ENCODE data around the gene SDHAF2.
"Not testable (repeated sequence)": the region's sequence is repeated elsewhere in the genome, so short reads cannot be mapped to it uniquely, and the experiment has no call there.

SDHAF2 gene

DNA sequence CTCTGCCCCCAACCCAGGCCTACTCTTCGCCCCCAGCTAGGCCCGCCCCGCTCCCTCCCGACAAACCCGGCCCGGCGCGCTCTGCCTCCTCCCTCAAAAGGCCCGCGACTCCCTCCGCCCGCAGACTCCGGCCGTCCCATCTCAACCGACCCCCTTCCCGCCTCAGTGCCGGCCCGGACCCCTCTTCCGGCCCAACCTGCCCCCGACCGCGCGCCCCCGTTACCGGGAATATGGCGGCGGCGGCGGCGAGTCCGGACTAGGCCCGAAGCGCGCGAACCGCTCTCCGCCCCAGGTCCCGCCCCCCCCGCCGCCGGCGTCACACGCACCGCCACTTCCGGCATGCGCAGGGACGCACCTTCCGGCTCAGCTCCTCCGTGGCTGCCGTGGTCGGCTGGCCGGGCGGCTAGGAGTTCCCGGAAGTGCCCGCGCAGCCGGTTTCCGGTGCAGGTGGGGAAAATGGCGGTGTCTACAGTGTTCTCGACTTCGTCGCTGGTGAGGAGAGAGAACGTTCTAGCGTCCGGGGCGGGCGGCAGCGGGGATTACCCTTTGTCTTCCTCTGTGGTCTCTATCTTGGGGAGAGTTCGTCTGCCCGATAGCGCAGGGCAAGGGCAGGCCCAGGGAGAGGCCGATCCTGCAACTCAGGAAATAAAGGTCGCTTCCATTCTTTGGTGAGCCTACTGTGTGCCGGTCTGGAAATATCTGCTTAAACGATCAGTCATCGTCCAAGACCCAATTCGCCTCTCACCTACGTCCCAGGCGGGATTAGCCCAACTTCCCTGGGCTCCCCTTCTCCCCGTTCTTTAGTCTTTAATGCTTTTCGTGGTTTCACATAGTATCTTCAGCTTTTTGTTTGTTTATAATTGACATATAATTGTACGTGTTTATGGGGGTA is at the start of gene SDHAF2, which contains the start of gene CPSF7:
SDHAF2 (plus strand) TSS at position 434 of the 892 bp plus-strand sequence; CDS start at position 457, 23 bp downstream.
CPSF7 (minus strand) TSS at position 285 of the 892 bp plus-strand sequence. CDS start 740 bp downstream, outside the sequence.
- peak; percentile 98 for DNase-seq

DNA sequence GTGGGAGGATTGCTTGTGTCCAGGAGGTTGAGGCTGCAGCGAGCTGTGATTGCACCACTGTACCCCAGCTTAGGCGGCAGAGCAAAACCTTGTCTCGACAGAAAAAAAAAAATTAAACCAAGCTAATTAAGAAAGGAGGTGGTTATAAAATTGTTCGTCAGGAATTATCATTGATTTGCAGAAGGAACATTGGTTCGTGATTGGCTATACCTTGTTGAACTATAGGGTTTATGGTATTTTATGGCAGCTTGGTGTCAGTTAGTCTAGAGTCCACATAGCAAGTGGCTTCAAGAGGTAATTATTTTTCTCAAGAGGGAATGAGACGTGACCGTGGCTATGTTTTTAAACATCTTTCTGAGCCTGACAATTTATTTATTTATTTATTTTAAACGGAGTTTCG is 49.0 kb upstream of the SDHAF2 start:
- DNase-seq: no peak

DNA sequence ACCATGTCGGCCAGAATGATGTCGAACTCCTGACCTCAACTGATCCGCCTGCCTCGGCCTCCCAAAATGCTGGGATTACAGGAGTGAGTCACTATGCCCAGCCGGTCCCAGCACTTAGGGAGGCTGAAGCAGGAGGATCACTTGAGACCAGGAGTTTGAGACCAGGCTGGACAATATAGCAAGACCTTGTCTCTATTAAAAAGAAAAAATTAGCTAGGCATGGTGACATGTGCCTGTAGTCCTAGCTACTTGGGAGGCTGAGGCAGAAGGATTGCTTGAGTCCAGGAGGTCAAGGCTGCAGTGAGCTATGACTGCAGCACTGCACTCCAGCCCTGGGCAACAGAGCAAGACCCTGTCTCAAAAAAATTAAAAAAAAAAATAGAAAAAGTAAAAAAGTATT is 46.1 kb upstream of the SDHAF2 start:
- DNase-seq: not testable (repeated sequence)

DNA sequence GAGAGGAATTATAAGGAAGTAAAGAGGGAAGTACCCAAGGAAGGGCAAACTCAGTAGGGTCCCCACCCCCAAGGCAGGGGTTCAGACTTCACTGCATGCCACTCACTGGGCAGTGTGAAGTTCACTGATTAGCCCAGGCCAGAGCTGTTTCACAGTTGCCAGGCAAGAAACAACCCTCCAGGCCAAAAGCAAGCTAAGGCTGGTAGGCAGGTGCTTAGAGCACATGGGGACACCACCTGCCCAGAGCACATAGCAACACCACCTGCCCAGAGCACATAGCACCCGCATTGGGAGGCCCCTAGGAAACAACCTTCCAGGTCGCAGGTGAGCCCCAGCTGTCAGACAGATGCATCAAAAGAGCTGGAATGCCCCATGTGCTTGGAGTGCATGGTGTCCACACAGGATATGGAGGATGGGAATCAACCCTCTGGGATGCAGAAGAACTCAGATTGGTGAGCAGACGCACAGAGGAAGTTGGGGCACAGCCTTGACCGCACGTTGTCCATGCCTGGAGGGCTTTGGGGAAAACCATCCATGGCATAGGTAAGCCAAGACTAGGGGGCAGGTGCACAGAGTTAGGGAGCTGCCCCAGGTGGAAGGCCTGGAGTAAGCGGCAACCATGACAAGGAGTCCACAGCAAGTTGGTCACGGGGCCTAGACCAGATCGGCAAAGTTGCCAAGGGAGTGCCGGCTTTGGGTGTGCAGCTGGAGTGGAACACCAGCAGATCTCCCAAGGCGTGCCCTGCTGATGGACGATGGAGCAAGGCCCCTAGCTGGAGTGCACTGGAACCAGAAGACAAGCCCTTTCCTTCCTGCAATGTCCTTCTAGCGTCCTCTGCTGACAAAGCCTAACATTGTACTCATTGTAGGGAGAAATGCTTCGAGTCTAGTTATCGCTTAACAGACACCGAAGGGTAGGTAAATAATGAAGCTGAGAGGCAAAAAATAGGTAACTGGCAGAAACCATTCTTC is 45.4 kb upstream of the SDHAF2 start:
- DNase-seq: no peak

DNA sequence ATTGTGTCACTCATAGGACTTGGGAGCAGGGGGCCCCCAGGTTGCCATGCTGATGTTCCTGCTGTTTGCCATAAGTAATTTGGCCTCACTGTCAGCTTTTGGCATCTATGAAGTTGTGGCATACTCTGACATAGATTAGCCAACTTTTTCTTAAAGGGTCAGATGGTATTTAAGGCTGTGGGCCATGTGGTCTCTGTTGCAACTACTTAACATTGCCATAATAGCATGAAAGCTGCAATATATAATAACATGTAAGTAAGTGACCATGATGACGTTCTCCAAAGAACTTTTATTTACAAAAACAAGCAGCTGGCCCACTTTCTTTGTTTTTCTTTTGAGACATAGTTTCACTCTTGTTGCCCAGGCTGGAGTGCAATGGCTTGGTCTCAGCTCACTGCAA is 39.8 kb upstream of the SDHAF2 start:
- no peak for DNase-seq

- DNase-seq: no peak
Measured at GRCh38 chr11:61392981-61393595, 36.8 kb upstream of the SDHAF2 start.

GRCh38 chr11:61401173-61401572 is 28.8 kb upstream of the SDHAF2 start:
- DNase-seq: no peak

- no peak for DNase-seq
Measured at GRCh38 chr11:61401573-61401972, 28.4 kb upstream of the SDHAF2 start.

GRCh38 chr11:61403658-61404057 is 26.3 kb upstream of the SDHAF2 start:
- DNase-seq: no peak

GRCh38 chr11:61404103-61404502 is 25.8 kb upstream of the SDHAF2 start:
- no peak for DNase-seq

GRCh38 chr11:61404641-61405040 is 25.3 kb upstream of the SDHAF2 start:
- DNase-seq: no peak

- no peak for DNase-seq
Measured at GRCh38 chr11:61406067-61406466, 23.9 kb upstream of the SDHAF2 start.

GRCh38 chr11:61406991-61407728 is 22.8 kb upstream of the SDHAF2 start:
- no peak for DNase-seq

DNA sequence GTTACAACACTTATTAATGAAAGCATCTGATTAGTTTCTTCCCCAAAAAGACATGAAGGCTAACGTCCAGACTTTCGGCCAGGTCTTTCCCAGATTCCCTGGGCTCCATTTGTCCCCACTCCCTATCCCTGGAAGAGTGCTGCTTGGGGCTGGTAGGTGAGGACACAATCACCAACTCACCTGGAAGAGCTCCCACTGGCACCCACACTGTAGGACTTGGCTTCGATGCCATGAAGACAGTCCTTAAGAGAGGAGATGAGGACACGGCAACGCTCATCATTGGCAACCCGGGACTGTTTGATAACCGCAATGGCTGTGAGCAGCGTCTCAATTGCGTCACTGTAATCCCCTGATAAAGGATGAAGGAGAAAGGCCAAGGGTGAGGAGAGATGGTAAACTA is 18.3 kb upstream of the SDHAF2 start:
- DNase-seq: no peak

- no peak for DNase-seq
Measured at GRCh38 chr11:61413496-61413895, 16.4 kb upstream of the SDHAF2 start.

- no peak for DNase-seq
Measured at GRCh38 chr11:61414547-61414946, 15.4 kb upstream of the SDHAF2 start.

- DNase-seq: no peak
Measured at GRCh38 chr11:61415381-61415780, 14.5 kb upstream of the SDHAF2 start.

GRCh38 chr11:61416941-61417340 is 13.0 kb upstream of the SDHAF2 start:
- DNase-seq: no peak

DNA sequence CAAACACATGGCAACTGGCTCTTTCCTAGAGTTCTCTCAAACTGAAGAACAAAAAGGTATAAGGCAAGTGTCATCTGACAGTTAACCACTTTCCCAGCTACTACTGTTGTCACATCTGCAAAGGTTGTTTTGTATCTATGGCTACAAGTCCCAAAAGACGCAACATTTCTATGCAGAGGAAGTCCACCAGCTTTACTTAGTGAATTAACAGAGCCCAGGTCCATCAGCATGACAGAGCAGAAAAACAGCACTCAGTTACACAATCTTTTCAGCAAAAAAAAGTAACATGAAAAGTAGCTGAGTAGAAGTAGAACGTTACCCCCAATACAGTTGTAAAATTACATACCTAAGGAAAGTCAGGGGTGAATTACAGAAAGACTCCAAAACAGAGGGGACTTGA is 12.3 kb upstream of the SDHAF2 start:
- DNase-seq: no peak

GRCh38 chr11:61418136-61418535 is 11.8 kb upstream of the SDHAF2 start:
- no peak for DNase-seq

GRCh38 chr11:61422226-61422625 is 7.7 kb upstream of the SDHAF2 start:
- DNase-seq: no peak

Data from right hindlimb (tissue), 1 donor.